Left lobe of liver (tissue), 1 donor: Measurements from ENCODE around the gene LEPR. TPM values are rescaled to one million over a fixed set of nuclear protein-coding genes. Genes with fewer than 3 reads are reported as not detected.

ENCODE experiments used
- total RNA-seq: library from RNA; stranded (reverse); gene quantifications from one replicate; pipeline ENCODE4 v1.2.1, GENCODE V29; 2021
- donor health status: DM: no; HTN: yes; CAD: no.

LEPR gene
- total RNA-seq, 1 donor from 2014 or later = 51.9 TPM

Other genes starting within 250 kb of the LEPR start
- 0.25 TPM for gene DNAJC6, start 111.1 kb upstream of the LEPR start, total RNA-seq
- gene LEPROT, start within 50 bp of the LEPR start, total RNA-seq = 33.1 TPM